KBM-7 (cell line): ENCODE data around the gene FCHSD2.
A peak's percentile ranks its signal among the peaks of the same experiment; 100 is the strongest.
"Not testable (repeated sequence)": the region's sequence is repeated elsewhere in the genome, so short reads cannot be mapped to it uniquely, and the experiment has no call there.

Experiments used
- DNase-seq: peaks from one replicate; pipeline ENCODE4 v3.0.0-alpha.2; 2015
- in situ Hi-C: fragments of 300-500 bp; cut with MboI; formaldehyde crosslinking; loops from 2 replicates; pipeline ENCODE4 v1.14.3; 2020; ENCODE audit warnings: low sequenced_read_pairs, low pct_unique_long_range_greater_than_20kb, mixed read lengths

Gene FCHSD2

GRCh38 chr11:72807792-72808191 lies 334.3 kb downstream of the FCHSD2 start:
- peak; percentile 87 for DNase-seq
- in situ Hi-C loops, result no loop called here

GRCh38 chr11:72807021-72807693 lies 335.0 kb downstream of the FCHSD2 start:
- DNase-seq, result peak; percentile 46
- in situ Hi-C loops, result no loop called here

GRCh38 chr11:72806378-72806777 lies 335.7 kb downstream of the FCHSD2 start:
- in situ Hi-C loops, DNase-seq: not testable (repeated sequence)

DNA sequence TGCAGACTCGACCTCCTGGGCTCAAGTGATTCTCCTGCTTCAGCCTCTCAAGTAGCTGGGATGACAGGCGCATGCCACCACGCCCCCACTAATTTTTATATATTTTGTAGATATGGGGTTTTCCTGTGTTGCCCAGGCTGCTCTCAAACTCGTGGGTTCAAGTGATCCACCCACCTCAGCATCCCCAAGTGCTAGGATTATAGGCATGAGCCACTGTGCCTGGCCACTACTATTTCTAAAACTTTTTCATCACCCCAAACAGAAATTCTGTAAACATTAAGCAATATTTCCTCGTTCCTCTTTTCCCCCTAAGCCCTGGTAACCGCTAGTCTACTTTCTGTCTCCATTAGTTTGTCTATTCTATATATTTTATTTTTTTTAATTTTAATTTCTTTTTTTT lies 336.9 kb downstream of the FCHSD2 start:
- in situ Hi-C loops, result no loop called here
- no peak for DNase-seq

- in situ Hi-C loops, result no loop called here
- no peak for DNase-seq
Measured at GRCh38 chr11:72802822-72803221, 339.3 kb downstream of the FCHSD2 start.

- DNase-seq, result no peak
Measured at GRCh38 chr11:72799441-72799840, 342.7 kb downstream of the FCHSD2 start.

GRCh38 chr11:72798361-72798760 lies 343.8 kb downstream of the FCHSD2 start:
- in situ Hi-C loops, result no loop called here

More at GRCh38 chr11:72799441-72799840, 342.7 kb downstream of the FCHSD2 start:
- in situ Hi-C loops, result no loop called here

GRCh38 chr11:72793425-72794367 lies 348.4 kb downstream of the FCHSD2 start, which contains the start of gene STARD10:
STARD10 (minus strand) TSS chr11:72794047; CDS start chr11:72781181, 12,866 bp downstream.
- peak; percentile 96 for DNase-seq
- in situ Hi-C loops, result no loop called here

More at GRCh38 chr11:72798361-72798760, 343.8 kb downstream of the FCHSD2 start:
- no peak for DNase-seq

GRCh38 chr11:72793076-72793424 lies 349.1 kb downstream of the FCHSD2 start:
- in situ Hi-C loops, result no loop called here

DNA sequence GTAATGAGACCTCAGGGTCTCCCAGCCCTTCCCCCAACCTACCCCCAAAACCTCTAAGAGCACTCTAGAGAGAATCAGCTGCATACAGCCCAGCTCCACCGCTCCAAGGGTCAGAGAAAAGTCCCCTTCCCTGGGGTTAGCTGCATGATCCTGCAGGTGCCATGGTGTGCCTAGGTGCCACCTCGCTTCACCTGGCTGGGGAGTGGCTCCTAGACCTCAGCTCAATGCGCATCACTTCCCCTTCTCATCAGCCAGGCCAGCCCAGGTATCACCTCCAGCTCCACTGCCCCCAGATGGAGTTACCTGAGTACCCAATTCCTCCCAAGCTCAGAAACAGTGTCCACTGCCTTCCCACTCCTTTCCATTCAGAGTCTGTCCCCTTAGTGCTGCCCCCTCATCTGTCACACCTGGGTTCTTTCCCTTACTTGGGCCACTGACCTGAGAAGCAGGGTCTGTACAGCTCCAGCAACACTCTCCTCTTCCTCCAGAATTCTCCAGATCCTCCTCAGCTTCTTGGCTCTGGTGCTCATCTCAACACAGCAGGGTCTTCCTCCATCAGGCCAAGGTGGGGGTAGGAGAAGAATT lies 349.6 kb downstream of the FCHSD2 start:
- in situ Hi-C loops, result no loop called here
- no peak for DNase-seq

More at GRCh38 chr11:72793076-72793424, 349.1 kb downstream of the FCHSD2 start:
- no peak for DNase-seq

DNA sequence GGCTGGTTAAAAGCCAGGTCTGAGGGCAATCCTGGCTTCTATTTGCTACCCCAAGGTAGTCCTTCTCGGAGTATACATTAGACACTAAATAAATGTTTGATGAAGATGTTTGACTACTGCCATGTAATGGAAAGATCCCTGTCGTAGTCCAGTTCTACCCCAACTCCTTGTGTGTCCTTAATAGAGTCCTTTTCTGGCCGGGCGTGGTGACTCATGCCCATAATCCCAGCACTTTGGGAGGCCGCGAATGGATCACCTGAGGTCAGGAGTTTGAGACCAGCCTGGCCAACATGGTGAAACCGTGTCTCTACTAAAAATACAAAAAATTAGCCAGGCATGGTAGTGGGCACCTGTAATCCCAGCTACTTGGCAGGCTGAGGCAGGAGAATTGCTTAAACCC lies 350.9 kb downstream of the FCHSD2 start:
- DNase-seq, in situ Hi-C loops: not testable (repeated sequence)

DNA sequence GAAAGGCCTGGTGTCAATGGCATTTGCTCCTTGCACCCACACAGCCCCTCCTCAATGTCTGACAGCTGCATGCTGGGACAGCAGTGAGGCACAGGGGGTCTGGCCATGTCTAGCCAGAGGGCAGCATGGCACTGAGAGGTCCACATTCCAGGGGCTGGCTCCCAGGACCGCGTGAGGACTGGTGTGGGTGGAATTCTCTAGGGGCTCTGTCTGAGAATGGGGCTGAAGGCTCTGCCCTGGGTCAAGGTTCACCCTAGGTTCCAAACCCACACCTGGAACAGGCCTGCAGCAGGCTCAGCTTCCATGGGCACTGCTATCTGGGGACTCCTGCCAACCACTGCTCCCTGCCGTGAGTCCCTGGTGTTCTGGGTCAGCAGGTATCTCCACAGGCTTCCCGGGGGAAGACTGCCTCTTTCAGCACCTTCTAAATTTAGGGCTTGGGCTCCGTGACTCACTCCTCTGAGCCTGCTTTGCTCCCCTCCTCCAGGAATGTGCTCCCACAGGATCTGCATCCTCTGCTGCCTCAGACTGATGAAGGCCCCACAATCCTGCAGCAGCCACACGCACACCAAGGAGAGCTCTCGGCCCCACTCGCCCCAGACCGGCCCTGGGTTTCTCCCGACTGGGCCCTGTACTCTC lies 352.5 kb downstream of the FCHSD2 start:
- in situ Hi-C loops, result no loop called here

GRCh38 chr11:72788241-72788640 lies 353.9 kb downstream of the FCHSD2 start:
- no peak for DNase-seq
- in situ Hi-C loops, result no loop called here

More for the DNA sequence above, 352.5 kb downstream of the FCHSD2 start:
- DNase-seq, result no peak

- in situ Hi-C loops, result no loop called here
- peak; percentile 88 for DNase-seq
Measured at GRCh38 chr11:72787216-72788104, 354.7 kb downstream of the FCHSD2 start.
